BE2C (cell line): ENCODE measurements around the gene NRXN3.
A peak's percentile ranks its signal among the peaks of the same experiment; 100 is the strongest.

ENCODE experiments used
- DNase-seq: peaks from one replicate; pipeline ENCODE4 v3.0.0-alpha.2; 2020
- H3K27me3 ChIP-seq: fragments of 250-450 bp; sonication (Bioruptor Pico); 2 replicates; pipeline ENCODE4 v1.5.1; 2020; ENCODE audit warnings: mild to moderate bottlenecking
- H3K36me3 ChIP-seq: fragments of 250-450 bp; sonication (Bioruptor Pico); 2 replicates; pipeline ENCODE4 v1.5.1; 2020; ENCODE audit warnings: mild to moderate bottlenecking
- H3K4me1 ChIP-seq: fragments of 250-450 bp; sonication (Bioruptor Pico); 2 replicates; pipeline ENCODE4 v1.5.1; 2020
- H3K4me3 ChIP-seq: 2 replicates; pipeline ENCODE4 v1.5.1; 2011; ENCODE audit warnings: low read depth, low read length
- H3K9me3 ChIP-seq: fragments of 250-450 bp; sonication (Bioruptor Pico); 2 replicates; pipeline ENCODE4 v1.5.1; 2020
- TF ChIP-seq, protein P1 (sequence below): IDR thresholded peaks from 2 replicates; pipeline ENCODE4 v1.5.1; 2012; ENCODE audit warnings: mild to moderate bottlenecking, low read depth, low read length

Gene NRXN3

DNA sequence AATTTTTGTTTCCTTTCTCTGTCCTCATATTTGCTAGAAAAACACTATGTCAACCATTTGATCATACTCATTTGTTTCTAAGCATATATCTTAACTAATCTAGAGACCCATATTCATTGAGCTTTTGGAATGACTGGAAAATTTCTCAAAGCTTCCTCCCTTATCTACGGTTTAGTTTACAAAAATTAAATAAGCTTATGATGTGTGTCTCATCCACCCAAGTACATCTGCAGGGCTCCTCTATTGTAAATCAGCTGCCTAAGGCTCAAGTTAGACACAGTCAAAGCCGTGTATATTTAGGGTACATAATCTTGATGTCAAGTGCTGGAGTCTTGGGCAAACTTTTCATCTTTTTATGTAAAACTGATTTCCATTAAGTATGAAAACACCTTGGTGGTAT is 1670.7 kb downstream of the NRXN3 start:
- Histone ChIP-seq H3K27me3 (no peaks in the 10 kb centered on the region), H3K4me1 (peaks cover 7% of the 10 kb centered on the region), H3K9me3 (no peaks in the 10 kb centered on the region), H3K4me3 (no peak overlapping the region), H3K36me3 (no peaks in the 10 kb centered on the region)
- no peak for DNase-seq
- TF ChIP-seq, protein P1, sequence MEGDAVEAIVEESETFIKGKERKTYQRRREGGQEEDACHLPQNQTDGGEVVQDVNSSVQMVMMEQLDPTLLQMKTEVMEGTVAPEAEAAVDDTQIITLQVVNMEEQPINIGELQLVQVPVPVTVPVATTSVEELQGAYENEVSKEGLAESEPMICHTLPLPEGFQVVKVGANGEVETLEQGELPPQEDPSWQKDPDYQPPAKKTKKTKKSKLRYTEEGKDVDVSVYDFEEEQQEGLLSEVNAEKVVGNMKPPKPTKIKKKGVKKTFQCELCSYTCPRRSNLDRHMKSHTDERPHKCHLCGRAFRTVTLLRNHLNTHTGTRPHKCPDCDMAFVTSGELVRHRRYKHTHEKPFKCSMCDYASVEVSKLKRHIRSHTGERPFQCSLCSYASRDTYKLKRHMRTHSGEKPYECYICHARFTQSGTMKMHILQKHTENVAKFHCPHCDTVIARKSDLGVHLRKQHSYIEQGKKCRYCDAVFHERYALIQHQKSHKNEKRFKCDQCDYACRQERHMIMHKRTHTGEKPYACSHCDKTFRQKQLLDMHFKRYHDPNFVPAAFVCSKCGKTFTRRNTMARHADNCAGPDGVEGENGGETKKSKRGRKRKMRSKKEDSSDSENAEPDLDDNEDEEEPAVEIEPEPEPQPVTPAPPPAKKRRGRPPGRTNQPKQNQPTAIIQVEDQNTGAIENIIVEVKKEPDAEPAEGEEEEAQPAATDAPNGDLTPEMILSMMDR = no peak

- no peaks in the 10 kb centered on the region for H3K27me3 ChIP-seq
- H3K36me3 ChIP-seq = no peaks in the 10 kb centered on the region
- H3K9me3 ChIP-seq = no peaks in the 10 kb centered on the region
- H3K4me3 ChIP-seq = no peak overlapping the region
- TF ChIP-seq, protein P1 = no peak
- H3K4me1 ChIP-seq = peaks cover 7% of the 10 kb centered on the region
- no peak for DNase-seq
Observed at GRCh38 chr14:79841433-79841832, 1671.3 kb downstream of the NRXN3 start.

GRCh38 chr14:79842270-79842669 is 1672.1 kb downstream of the NRXN3 start:
- Histone ChIP-seq H3K9me3 (no peaks in the 10 kb centered on the region), H3K4me1 (peaks cover 7% of the 10 kb centered on the region), H3K27me3 (no peaks in the 10 kb centered on the region), H3K36me3 (no peaks in the 10 kb centered on the region), H3K4me3 (no peak overlapping the region)
- DNase-seq = peak; percentile 48
- TF ChIP-seq, protein P1 = no peak

- H3K27me3 ChIP-seq = no peaks in the 10 kb centered on the region
- no peaks in the 10 kb centered on the region for H3K4me1 ChIP-seq
- no peaks in the 10 kb centered on the region for H3K9me3 ChIP-seq
- no peak for DNase-seq
- TF ChIP-seq, protein P1 = no peak
- no peaks in the 10 kb centered on the region for H3K36me3 ChIP-seq
- H3K4me3 ChIP-seq = no peak overlapping the region
Observed at GRCh38 chr14:79852950-79853744, 1683.0 kb downstream of the NRXN3 start.

DNA sequence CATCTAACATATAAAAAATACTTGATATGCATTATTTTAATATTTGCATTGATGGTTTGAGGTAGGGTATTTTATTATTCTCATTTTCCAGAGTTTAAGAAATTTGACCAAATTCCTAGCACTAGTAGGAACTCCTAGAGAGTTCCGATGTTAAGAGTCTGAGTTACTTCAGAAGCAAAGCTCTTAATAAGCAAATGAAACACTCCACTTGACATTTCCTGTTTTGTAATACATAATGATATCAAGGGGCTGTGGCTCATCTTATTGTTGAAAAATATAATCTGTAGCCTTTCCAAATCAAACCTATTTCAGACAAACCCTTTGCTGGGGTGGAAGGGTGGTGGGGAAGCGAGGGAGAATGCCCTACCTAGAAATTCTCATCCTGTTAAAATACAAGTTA is 1685.6 kb downstream of the NRXN3 start:
- no peaks in the 10 kb centered on the region for H3K9me3 ChIP-seq
- no peak overlapping the region for H3K4me3 ChIP-seq
- no peaks in the 10 kb centered on the region for H3K36me3 ChIP-seq
- no peaks in the 10 kb centered on the region for H3K27me3 ChIP-seq
- DNase-seq = no peak
- TF ChIP-seq, protein P1 = no peak
- H3K4me1 ChIP-seq = no peaks in the 10 kb centered on the region

DNA sequence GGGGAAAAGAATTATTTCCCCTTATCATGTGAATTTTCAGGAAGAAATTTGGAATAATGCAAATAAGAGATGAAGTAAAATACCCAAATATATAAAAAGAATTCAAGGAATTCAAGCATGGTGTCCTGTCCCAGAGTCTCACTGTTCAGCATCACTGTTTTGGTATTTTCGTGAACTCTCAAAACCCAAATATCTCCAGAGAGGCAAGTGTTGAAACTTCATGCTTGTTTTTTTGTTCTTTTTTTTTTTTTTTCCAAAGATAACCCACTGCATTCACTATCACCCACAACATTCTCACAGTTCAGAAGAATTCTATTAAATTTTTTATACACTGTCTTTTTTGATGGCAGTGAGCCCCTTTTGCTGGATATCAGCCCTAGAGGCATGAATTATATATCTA is 1686.2 kb downstream of the NRXN3 start:
- DNase-seq = no peak
- H3K4me1 ChIP-seq = no peaks in the 10 kb centered on the region
- no peaks in the 10 kb centered on the region for H3K36me3 ChIP-seq
- H3K27me3 ChIP-seq = no peaks in the 10 kb centered on the region
- TF ChIP-seq, protein P1 = no peak
- peaks cover 2% of the 10 kb centered on the region; the same call in 1 of the 2 replicates for H3K9me3 ChIP-seq
- H3K4me3 ChIP-seq = no peak overlapping the region
